Smooth muscle cell (in vitro differentiated cells): ENCODE measurements around the gene TSC22D2. TPM values are rescaled to one million over a fixed set of nuclear protein-coding genes. Genes with fewer than 3 reads are reported as not detected.
A peak's percentile ranks its signal among the peaks of the same experiment; 100 is the strongest.

Source experiments
- DNase-seq: peaks from one replicate; lab custom pipeline; 2025; ENCODE audit not compliant: unreplicated experiment; lab: John Stamatoyannopoulos, UW
- H2AFZ ChIP-seq: fragments of 200-600 bp; sonication (generic); 2 replicates; pipeline ENCODE4 v1.6.0; 2016; ENCODE audit warnings: antibody characterized with exemption, low read depth, mild to moderate bottlenecking
- H3F3A ChIP-seq: fragments of 200-600 bp; sonication (generic); 2 replicates; pipeline ENCODE4 v1.6.0; 2017; ENCODE audit warnings: antibody characterized with exemption, low read depth
- H3K27ac ChIP-seq: fragments of 200-600 bp; sonication (generic); 2 replicates; pipeline ENCODE4 v1.5.1; 2016; ENCODE audit warnings: low read depth, mild to moderate bottlenecking
- H3K27me3 ChIP-seq: fragments of 200-600 bp; sonication (generic); 2 replicates; pipeline ENCODE4 v1.6.1; 2016; ENCODE audit warnings: low read depth, mild to moderate bottlenecking
- H3K36me3 ChIP-seq: fragments of 200-600 bp; sonication (generic); 2 replicates; pipeline ENCODE4 v1.5.1; 2016; ENCODE audit warnings: low read depth
- H3K4me1 ChIP-seq: fragments of 200-600 bp; sonication (generic); 2 replicates; pipeline ENCODE4 v1.5.1; 2016; ENCODE audit warnings: low read depth
- H3K4me2 ChIP-seq: fragments of 200-600 bp; sonication (generic); 2 replicates; pipeline ENCODE4 v1.6.0; 2016; ENCODE audit warnings: mild to moderate bottlenecking
- H3K4me3 ChIP-seq: fragments of 200-600 bp; sonication (generic); 2 replicates; pipeline ENCODE4 v1.5.1; 2016; ENCODE audit warnings: mild to moderate bottlenecking
- H3K79me2 ChIP-seq: fragments of 200-600 bp; sonication (generic); 2 replicates; pipeline ENCODE4 v1.6.0; 2016; ENCODE audit warnings: low read depth, mild to moderate bottlenecking
- H3K9ac ChIP-seq: fragments of 200-600 bp; sonication (generic); 2 replicates; pipeline ENCODE4 v1.6.0; 2016; ENCODE audit warnings: low read depth
- H3K9me3 ChIP-seq: fragments of 200-600 bp; sonication (generic); replicated peaks from 2 replicates; pipeline ENCODE4 v1.5.1; 2016; ENCODE audit warnings: low read depth
- H4K20me1 ChIP-seq: fragments of 200-600 bp; sonication (generic); 2 replicates; pipeline ENCODE4 v1.6.0; 2016; ENCODE audit warnings: low read depth
- WGBS: methylation state at CpG from one replicate; pipeline ENCODE4 v1.1.7; 2016; ENCODE audit warnings: low lambda C conversion rate; 5-methylcytosine and 5-hydroxymethylcytosine counted together
- polyA plus RNA-seq: library from polyadenylated mRNA; unstranded; fragments of >200 nt; fragmentation: Nextera tagmentation; extraction: Ambion mirVana; gene quantifications from 2 replicates; pipeline ENCODE4 v1.2.1, GENCODE V29; 2016
- total RNA-seq: library from RNA; depleted of rRNA; stranded (reverse); fragments of >200 nt; gene quantifications from 2 replicates; pipeline ENCODE4 v1.2.3, GENCODE V29; 2014
- TF ChIP-seq, protein P1 (sequence below): fragments of 200-600 bp; sonication (generic); IDR thresholded peaks from 2 replicates; pipeline ENCODE4 v1.5.1; 2017; ENCODE audit warnings: borderline replicate concordance, mild to moderate bottlenecking, antibody characterized with exemption; ENCODE audit not compliant: insufficient read depth, poor library complexity, severe bottlenecking

The TSC22D2 gene
- total and polyA plus RNA-seq, 2 experiments from 2014 or later, result 31.7 to 37.0 TPM

DNA sequence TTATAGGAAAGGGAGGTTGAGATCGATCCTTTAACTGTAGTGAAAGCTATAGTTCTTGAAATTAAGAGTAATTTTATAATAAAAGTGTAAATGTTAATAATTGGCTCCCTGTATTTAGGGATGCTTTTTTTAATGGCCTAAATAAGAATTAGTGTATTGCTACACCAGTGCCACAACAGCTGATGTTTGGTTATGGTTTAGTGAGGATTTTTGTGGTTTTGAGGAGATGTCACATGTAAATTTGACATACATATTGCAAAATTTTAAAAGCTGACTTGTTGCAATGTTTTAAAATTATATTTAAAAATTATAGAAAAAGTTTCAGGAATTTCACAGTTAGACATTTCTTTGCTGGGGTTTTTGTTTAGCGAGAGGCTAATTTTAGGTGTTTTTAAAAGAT lies 3.9 kb downstream of the TSC22D2 start:
- Histone ChIP-seq H4K20me1 (peaks cover 81% of the 10 kb centered on the region), H3K4me3 (peak overlapping the region; percentile 97), H3K36me3 (no peaks in the 10 kb centered on the region), H3K9me3 (no peaks in the 10 kb centered on the region), H2AFZ (no peak overlapping the region), H3K4me2 (peak overlapping the region; percentile 92), H3K27ac (peak overlapping the region; percentile 100), H3K9ac (peak overlapping the region; percentile 98), H3F3A (peaks cover 14% of the 10 kb centered on the region), H3K4me1 (peaks cover 44% of the 10 kb centered on the region), H3K27me3 (no peaks in the 10 kb centered on the region), H3K79me2 (peaks cover 79% of the 10 kb centered on the region)
- DNase-seq, result no peak
- 41% methylated on average over 2 of the region's 2 CpGs for WGBS
- TF ChIP-seq, protein P1, sequence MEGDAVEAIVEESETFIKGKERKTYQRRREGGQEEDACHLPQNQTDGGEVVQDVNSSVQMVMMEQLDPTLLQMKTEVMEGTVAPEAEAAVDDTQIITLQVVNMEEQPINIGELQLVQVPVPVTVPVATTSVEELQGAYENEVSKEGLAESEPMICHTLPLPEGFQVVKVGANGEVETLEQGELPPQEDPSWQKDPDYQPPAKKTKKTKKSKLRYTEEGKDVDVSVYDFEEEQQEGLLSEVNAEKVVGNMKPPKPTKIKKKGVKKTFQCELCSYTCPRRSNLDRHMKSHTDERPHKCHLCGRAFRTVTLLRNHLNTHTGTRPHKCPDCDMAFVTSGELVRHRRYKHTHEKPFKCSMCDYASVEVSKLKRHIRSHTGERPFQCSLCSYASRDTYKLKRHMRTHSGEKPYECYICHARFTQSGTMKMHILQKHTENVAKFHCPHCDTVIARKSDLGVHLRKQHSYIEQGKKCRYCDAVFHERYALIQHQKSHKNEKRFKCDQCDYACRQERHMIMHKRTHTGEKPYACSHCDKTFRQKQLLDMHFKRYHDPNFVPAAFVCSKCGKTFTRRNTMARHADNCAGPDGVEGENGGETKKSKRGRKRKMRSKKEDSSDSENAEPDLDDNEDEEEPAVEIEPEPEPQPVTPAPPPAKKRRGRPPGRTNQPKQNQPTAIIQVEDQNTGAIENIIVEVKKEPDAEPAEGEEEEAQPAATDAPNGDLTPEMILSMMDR, result no peak

- Histone ChIP-seq H2AFZ (no peak overlapping the region), H4K20me1 (peaks cover 88% of the 10 kb centered on the region), H3K9ac (peak overlapping the region; percentile 98), H3F3A (peaks cover 14% of the 10 kb centered on the region), H3K4me1 (peaks cover 44% of the 10 kb centered on the region), H3K79me2 (peaks cover 86% of the 10 kb centered on the region), H3K36me3 (no peaks in the 10 kb centered on the region), H3K4me3 (peak overlapping the region; percentile 97), H3K9me3 (no peaks in the 10 kb centered on the region), H3K27ac (peak overlapping the region; percentile 100), H3K4me2 (peak overlapping the region; percentile 92), H3K27me3 (no peaks in the 10 kb centered on the region)
- 1% methylated on average over 5 of the region's 5 CpGs for WGBS
- TF ChIP-seq, protein P1, result no peak
- DNase-seq, result no peak
These were observed 4.6 kb downstream of the TSC22D2 start for GRCh38 chr3:150412561-150413231.

DNA sequence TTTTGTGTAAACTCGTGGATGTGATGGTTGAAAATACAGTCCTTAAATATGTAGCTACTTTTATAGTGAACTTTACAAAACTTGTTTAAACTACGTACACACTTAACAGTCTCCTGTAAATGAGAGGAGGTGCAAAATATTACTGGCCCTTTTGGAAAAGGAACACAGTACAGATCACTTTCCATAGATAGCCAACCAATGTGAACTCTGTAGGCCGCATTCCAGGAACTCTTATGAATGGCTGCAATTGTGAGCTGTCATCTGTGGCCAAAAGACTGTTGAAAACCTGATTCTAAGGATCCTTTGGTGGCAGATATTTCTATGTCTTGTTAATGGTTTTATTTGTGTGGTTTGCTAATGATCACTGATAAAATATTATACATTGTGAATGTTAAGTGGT lies 6.2 kb downstream of the TSC22D2 start:
- Histone ChIP-seq H3K9ac (peak overlapping the region; percentile 98), H3K27me3 (no peaks in the 10 kb centered on the region), H3K9me3 (no peaks in the 10 kb centered on the region), H3K79me2 (peaks cover 100% of the 10 kb centered on the region), H3F3A (peaks cover 8% of the 10 kb centered on the region), H2AFZ (no peak overlapping the region), H4K20me1 (peaks cover 100% of the 10 kb centered on the region), H3K4me3 (peak overlapping the region; percentile 97), H3K36me3 (no peaks in the 10 kb centered on the region), H3K27ac (peak overlapping the region; percentile 100), H3K4me2 (peak overlapping the region; percentile 92), H3K4me1 (peaks cover 51% of the 10 kb centered on the region)
- DNase-seq, result no peak
- TF ChIP-seq, protein P1, result no peak
- 18% methylated on average over 3 of the region's 3 CpGs for WGBS

DNA sequence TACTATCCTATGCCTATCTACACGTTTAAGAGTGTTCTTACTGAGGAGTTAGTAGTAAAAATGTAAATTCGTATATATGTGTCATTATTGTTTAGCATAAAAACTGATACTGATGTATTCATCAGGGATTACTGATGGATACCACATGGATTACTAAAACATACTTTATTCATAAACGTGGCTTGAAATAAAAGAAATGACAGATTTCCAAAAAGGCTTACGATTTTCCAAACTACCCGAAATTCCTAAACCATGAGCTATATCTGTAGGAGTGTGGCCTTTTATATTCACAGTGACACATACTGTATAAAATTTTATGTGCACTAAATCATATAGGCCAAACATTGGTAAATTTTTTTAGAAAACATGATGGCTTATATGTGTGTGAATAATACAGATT lies 6.9 kb downstream of the TSC22D2 start:
- 41% methylated on average over 5 of the region's 5 CpGs for WGBS
- Histone ChIP-seq H3K4me3 (peak overlapping the region; percentile 97), H3K4me1 (peaks cover 58% of the 10 kb centered on the region), H3F3A (peaks cover 7% of the 10 kb centered on the region), H3K27ac (peak overlapping the region; percentile 100), H3K27me3 (no peaks in the 10 kb centered on the region), H3K36me3 (no peaks in the 10 kb centered on the region), H3K9ac (peak overlapping the region; percentile 98), H3K9me3 (no peaks in the 10 kb centered on the region), H3K4me2 (peak overlapping the region; percentile 92), H3K79me2 (peaks cover 100% of the 10 kb centered on the region), H2AFZ (no peak overlapping the region), H4K20me1 (peaks cover 100% of the 10 kb centered on the region)
- DNase-seq, result no peak
- TF ChIP-seq, protein P1, result no peak
